SIG-M5 treated with dmso at 0.1 percent for 504 hours (cell line): ENCODE measurements around the gene VENTX.
A peak's percentile ranks its signal among the peaks of the same experiment; 100 is the strongest.
"Not testable (repeated sequence)": the region's sequence is repeated elsewhere in the genome, so short reads cannot be mapped to it uniquely, and the experiment has no call there.

Experiments
- DNase-seq: peaks from one replicate; lab custom pipeline; 2025; ENCODE audit not compliant: unreplicated experiment; lab: John Stamatoyannopoulos, UW

The VENTX gene

GRCh38 chr10:133254421-133255120, 16.9 kb downstream of the VENTX start:
- no peak for DNase-seq

GRCh38 chr10:133255323-133255722, 17.7 kb downstream of the VENTX start:
- no peak for DNase-seq

GRCh38 chr10:133257489-133258065, 19.9 kb downstream of the VENTX start:
- peak; percentile 27 for DNase-seq

- DNase-seq: no peak
Measured at GRCh38 chr10:133258066-133258817, 20.6 kb downstream of the VENTX start.

GRCh38 chr10:133258818-133259601, 21.4 kb downstream of the VENTX start:
- peak; percentile 96 for DNase-seq

- DNase-seq: no peak
Measured at GRCh38 chr10:133259602-133259989, 21.9 kb downstream of the VENTX start.

- DNase-seq: no peak
Measured at GRCh38 chr10:133260895-133261725, 23.5 kb downstream of the VENTX start.

- DNase-seq: peak; percentile 46
Measured at GRCh38 chr10:133261726-133262325, 24.2 kb downstream of the VENTX start.

- DNase-seq: no peak
Measured at GRCh38 chr10:133262696-133263095, 25.0 kb downstream of the VENTX start.

GRCh38 chr10:133263674-133264073, 26.0 kb downstream of the VENTX start:
- DNase-seq: no peak

- DNase-seq: peak; percentile 28
Measured at GRCh38 chr10:133264461-133264860, 26.8 kb downstream of the VENTX start.

GRCh38 chr10:133265052-133265451, 27.4 kb downstream of the VENTX start:
- DNase-seq: not testable (repeated sequence)

GRCh38 chr10:133266056-133266795, 28.6 kb downstream of the VENTX start:
- DNase-seq: no peak

GRCh38 chr10:133267293-133267692, 29.6 kb downstream of the VENTX start:
- no peak for DNase-seq

GRCh38 chr10:133267829-133268228, 30.2 kb downstream of the VENTX start:
- no peak for DNase-seq

- DNase-seq: no peak
Measured at GRCh38 chr10:133268532-133268931, 30.9 kb downstream of the VENTX start.

GRCh38 chr10:133269367-133269766, 31.7 kb downstream of the VENTX start:
- no peak for DNase-seq

GRCh38 chr10:133270204-133270603, 32.5 kb downstream of the VENTX start:
- DNase-seq: no peak

- DNase-seq: no peak
Measured at GRCh38 chr10:133270773-133271297, 33.2 kb downstream of the VENTX start.
